Activated effector memory CD4-positive, alpha-beta T cell treated with anti-CD3 and anti-CD28 coated beads, Interleukin-2, amount 50 U/mL, for 16 hours (primary cell): Measurements from ENCODE around the gene ROMO1.
"Not testable (repeated sequence)": the region's sequence is repeated elsewhere in the genome, so short reads cannot be mapped to it uniquely, and the experiment has no call there.

Source experiments
- DNase-seq: peaks from one replicate; pipeline ENCODE4 v3.0.0-alpha.2; 2020

Gene ROMO1

DNA sequence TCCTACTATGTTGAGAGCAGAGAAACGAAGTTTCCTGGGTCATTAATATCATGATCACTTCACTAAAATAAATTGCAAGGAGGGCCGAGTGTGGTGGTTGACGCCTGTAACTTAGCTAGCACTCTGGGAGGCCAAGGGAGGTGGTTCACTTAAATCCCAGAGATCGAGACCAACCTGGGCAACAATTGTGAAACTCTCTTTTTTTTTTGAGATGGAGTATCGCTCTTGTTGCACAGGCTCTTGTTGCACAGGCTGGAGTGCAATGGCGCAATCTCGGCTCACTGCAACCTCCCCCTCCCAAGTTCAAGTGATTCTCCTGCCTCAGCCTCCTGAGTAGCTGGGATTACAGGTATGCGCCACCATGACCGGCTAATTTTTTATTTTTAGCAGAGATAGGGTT, 13.9 kb downstream of the ROMO1 start:
- DNase-seq = peak; percentile 34

DNA sequence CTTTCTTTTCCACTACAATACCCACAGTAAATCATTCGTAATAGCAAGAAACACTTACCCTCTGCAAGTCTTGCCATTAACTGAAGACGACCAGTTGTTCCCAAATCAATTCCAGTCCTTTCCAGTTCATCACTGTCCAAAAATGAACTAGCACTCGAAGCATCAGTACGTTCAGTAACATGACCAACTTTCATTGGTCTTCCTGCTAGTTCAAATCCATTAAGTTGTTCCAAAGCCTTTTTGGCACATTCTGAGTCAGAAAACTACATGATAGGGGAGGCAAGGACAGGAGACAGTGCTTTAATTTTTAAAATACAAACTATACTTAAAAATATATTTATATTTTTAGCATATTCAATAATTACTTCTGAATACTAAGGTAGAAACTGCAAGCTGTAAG, 14.9 kb downstream of the ROMO1 start:
- DNase-seq = no peak

DNA sequence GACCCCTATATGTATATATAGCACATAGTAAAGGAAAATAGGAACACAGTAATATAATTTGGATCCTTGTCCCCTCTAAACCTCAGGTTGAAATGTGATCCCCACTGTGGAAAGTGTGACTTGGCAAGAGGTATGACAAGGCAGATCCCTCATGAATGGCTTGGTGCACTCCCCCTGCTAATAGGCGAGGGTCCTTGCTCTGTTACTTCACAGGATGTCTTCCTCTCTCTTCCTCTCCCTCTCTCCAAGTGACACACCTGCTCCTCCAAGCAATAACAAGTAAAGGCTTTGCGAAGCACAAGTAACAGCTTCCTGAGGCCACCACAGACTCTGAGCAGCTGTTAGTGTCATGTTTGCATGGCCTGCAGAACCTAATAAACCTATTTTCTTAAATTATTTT, 16.4 kb downstream of the ROMO1 start:
- peak; percentile 53 for DNase-seq

DNA sequence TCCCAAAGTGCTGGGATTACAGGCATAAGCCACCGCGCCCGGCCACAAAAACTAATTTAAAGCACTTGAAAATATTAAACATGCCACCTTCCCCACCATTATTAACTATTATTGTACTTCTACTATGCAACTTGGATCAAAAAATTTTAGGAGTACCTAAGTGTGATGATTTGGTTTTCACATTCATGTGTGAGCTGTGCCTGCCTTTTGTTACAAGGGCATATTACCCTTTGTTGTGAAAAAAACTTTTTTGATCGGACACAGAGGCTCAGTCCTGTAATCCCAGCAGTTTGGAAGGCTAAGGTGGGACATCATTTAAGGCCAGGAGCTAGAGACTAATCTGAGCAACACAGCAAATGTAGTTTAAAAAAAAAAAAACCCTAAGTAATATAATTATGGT, 17.1 kb downstream of the ROMO1 start:
- no peak for DNase-seq

DNA sequence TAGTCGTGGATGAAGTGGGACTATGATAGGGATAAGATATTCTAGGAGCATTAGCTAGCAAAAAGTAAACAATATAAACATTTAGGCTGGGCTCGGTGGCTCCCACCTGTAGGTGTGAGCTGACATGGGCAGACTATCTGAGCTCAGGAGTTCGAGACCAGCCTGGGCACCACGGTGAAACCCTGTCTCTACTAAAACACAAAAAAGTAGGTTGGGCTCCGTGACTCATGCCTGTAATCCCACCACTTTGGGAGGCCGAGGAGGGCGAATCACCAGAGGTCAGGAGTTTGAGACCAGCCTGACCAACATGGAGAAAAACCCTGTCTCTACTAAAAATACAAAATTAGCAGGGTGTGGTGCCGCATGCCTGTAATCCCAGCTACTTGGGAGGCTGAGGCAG, 19.1 kb downstream of the ROMO1 start:
- peak; percentile 60 for DNase-seq

DNA sequence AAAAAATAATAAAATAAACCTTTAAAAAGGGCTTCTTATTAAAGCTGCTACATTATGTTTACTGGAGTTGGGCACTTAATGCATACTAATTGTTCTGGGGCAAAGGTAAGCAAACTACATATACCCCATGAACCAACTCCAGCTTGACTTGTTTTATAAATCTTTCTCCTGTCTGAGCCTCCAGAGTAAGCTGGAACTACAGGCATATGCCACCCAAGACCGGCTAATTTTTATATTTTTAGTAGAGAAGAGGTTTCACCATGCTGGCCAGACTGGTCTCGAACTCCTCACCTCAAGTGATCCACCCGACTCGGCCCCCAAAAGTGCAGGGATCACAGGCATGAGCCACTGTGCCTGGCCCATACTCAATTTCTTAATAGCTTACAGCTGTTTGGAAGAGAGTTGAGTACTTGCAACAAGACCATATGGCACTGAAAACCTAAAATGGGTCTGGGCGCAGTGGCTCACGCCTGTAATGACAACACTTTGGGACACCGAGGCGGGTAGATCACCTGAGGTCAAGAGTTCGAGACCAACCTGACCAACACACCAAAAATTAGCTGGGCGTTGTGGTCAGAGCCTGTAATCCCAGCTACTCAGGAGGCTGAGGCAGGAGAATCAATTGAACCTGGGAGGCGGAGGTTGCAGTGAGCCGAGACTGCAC, 19.9 kb downstream of the ROMO1 start:
- DNase-seq = peak; percentile 60

DNA sequence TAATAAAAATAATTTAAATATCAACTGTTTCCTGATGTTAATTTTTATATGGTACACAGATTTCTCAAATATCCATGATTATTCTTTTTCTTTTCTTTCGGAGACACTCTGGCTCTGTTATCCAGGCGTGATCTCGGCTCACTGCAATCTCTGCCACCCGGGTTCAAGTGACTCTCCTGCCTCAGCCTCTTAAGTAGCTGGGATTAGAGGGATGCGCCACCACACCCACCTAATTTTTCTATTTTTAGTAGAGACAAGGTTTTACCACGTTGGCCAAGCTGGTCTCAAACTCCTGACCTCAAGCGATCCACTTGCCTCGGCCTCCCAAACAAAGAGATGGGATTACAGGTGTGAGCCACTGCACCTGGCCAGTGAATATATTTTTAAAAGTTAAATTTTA, 20.5 kb downstream of the ROMO1 start:
- DNase-seq = peak; percentile 55

DNA sequence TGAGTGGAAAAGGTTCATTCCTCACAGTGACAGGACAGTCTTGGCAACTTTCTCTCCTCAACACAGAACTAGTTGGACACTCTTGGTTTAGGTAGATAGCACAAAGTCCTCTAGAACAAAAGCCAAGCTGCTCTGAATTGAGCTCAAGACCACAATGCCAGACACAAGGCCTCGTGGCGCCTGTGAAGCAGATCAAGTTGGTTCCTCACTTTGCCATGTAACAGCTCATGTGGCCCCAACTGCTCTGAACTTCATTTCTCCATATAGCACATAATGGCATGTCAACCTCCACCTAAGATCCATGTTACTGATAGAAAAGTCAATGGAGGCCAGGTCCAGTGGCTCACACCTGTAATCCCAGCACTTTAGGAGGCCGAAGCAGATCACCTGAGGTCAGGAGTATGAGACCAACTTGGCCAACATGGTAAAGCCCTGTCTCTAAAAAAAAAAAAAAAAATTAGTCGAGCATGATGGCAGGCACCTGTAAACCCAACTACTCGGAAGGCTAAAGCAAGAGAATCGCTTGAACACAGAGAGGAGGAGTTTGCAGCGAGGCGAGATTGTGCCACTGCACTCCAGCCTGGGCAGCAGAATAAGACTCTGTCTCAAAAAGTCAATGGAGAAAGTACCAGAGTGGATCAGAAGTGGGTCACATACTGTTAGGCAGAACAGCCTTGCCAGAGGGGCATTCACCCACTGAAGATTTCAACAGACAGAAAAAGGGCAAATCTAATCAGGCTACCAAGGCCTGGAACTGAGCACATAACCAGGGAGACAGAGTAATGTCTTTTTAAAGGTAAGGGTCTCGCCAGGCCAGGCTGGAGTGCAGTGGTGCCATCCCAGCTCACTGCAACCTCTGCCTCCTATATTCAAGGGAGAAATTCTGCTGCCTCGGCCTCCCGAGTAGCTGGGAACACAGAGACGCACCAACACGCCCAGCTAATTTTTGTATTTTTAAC, 21.2 kb downstream of the ROMO1 start:
- peak; percentile 30 for DNase-seq

DNA sequence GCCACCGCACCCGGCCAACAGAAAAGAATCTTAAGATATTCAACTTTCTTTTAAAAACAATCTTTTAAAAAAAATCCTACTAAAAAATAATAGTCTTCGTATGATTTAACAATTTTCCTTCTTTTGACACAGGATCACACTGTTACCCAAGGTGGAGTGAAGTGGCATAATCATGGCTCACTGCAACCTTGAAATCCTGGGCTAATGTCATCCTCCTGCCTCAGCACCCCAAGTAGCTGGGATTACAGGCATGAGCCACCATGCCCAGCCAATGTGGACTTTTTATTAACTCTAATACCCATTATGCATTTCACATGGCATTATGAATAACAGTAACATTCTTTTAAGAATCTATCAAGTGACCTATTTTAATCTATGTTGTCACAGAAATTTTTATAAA, 22.0 kb downstream of the ROMO1 start:
- no peak for DNase-seq

DNA sequence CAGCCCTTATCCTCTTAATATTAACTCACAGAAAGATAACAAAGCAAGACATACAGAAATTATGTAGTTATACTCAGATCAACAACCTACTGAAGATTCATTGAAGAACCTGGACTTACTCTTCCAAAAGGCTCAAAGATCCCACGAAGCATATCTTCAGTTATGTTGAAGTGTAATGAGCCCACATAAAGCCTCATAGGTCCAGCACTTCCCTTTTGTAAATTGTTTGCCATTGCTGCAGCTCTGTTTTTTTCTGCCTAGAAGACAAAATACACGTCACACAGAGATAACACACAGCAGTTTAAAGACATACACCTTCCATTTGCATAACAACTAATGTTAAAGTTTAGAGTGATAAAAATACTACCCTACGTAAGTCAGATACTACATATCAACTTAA, 22.4 kb downstream of the ROMO1 start:
- DNase-seq = no peak

DNA sequence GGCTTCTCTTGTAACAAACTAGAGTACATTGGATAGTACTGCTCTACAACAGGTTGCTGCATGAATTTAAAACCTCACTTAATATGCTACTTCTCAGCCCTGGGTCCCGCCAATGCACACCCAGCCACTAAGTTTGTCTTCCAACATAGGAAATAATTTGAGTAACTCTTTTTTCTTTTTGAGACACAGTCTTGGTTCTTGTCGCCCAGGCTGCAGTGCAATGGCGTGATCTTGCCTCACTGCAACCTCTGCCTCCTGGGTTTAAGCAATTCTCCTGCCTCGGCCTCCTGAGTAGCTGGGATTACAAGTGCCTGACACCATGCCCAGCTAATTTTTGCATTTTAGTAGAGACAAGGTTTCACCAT, 24.1 kb downstream of the ROMO1 start:
- DNase-seq = not testable (repeated sequence)

DNA sequence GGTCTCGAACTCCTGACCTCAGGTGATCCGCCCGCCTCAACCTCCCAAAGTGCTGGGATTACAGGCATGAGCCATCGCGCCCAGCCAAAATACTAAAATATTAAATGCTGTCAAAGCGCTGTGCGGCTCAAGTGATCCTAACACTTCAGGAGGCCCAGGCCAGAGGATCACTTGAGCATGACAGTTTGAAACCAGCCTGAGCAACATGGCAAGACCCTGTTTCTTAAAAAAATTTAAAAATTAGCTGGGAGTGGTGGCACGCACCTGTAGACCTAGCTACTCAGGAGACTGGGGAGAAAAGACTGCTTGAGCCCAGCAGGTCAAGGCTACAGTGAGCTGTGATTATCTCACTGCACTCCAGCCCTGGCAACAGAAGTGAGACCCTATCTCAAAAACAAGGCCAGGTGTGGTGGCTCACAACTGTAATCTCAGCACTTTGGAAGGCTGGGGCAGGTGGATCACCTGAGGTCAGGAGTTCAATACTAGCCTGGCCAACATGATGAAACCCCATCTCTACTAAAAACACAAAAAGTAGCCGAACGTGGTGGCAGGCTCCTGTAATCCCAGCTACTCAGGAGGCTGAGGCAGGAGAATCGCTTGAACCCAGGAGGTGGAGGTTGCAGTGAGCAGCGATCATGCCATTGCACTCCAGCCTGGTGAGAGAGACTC, 24.6 kb downstream of the ROMO1 start:
- DNase-seq = not testable (repeated sequence)

DNA sequence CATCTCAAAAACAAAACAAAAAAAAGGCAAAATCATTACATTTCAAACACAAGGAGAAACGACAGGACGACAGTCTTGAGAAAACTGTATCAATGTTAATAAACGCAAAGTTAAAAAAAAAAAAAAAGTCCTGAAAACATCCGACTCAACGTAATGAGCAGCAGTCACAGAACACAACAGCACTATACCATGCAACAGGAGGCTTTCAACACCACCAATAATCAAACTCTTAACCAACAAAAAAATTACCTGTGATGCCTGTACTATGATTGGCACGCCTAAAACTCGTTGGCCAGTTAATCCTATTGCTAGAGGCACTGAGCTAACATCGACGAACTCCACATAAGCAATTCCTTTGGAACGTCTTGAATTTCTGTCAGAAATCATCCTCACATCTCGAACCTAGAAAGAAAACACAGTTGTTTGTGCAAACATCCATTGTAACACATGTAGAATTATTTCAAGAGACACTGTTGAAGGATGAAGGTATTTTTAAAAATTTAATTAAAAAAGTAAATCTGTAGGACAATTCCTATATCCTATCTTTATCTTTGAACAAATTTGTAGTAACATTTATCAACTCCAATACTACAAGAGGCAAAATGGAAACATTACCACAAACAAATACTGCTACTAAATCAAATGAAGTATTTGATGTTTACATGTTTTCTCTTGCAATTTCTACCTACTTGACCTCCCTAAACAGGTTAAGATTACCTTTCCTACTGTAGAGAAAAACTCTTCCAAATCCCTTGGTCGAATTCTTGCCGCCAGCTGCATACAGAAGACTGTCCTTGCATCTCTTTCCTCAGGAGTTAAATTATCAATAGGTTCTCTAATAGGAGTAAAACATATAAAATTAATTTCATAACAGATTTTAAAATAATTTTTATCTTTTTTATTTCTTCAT, 25.4 kb downstream of the ROMO1 start:
- DNase-seq = no peak

DNA sequence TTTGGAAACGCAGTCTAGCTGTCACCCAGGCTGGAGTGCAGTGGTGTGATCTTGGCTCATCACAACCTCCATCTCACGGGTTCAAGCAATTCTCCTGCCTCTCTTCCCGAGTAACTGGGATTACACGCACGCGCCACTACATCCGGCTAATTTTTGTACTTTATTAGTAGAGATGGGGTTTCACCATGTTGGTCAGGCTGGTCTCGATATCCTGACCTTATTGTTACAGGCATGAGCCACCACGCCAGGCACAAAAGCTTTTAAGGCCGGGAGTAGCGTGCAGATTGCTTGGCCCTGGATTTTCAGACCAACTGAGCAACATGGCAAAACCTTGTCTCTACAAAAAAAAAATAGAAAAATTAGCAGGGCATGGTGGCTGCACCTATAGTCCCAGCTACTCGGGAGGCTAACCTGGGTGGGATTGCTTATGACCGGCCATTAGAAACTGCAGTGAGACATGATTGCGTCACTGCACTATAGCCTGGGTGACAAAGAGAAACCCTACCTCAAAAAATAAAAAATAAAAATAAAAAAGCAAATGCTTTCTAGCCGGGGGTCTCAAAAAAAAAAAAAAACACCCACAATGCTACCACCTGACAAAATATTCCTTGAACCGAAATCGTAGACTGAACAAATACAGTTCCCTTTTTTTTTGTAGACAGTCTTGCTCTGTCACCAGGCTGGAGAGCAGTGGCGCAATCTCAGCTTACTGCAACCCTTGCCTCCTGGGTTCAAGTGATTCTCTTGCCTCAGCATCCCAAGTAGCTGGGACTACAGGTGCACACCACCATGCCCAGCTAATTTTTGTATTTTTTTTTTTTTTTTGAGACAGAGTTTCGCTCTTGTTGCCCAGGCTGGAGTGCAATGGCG, 27.9 kb downstream of the ROMO1 start:
- DNase-seq = no peak

DNA sequence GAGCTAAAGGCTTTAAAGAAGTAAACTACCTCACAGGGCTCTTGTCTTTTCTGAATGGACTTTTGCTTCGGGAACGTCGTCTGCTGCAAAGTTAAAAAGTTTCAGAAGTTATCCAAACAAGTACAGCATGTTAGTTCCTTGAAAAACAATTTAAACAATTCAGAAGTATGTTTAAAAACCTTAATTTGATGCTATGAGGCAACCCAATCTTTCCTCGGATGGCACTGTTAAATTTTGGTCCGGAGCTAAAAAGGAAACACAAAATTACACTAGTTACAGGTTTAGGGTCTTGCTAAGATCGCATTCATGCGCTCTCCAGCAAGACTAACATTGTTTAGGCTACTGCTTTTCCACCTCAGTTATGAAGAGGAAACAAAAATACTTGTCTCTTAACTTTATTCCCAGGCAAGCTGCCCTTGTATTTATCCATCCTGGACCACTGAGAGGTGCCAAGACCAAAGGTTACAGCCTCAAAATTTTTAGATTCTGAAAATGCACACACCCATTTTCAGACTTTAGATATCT, 30.1 kb downstream of the ROMO1 start:
- DNase-seq = no peak

DNA sequence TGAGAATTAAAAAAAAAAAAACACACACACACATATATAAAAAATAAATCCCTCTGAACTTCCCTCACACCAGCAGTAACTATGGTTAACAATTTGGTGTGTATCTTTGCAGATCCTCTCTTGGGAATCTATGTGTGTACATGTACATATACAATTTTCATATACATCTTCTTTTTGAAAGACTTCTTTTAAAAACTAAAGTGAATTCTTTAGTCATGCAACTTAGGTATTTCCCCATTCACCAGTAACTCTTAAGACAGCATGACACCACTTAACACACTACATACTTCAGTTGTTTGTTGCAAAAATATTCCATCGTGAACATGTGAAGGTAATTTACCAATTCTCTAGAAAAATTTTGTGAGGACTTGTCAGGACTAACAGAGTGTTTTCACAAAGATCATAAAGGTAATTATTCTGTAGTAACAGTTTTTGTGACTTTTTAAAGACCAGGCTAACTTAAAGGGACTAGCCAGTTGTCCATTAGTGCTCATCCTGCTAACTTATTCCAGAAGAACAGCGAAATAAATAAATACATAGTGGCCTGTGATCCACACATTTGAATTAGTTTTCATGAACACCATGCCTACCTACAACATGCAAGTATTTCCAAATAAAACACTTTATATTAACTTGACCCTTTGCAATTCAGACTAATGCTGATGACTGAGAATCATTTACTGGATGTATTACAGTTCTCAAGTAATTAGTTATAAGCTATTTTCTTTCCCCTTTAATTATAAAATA, 30.8 kb downstream of the ROMO1 start:
- DNase-seq = no peak

DNA sequence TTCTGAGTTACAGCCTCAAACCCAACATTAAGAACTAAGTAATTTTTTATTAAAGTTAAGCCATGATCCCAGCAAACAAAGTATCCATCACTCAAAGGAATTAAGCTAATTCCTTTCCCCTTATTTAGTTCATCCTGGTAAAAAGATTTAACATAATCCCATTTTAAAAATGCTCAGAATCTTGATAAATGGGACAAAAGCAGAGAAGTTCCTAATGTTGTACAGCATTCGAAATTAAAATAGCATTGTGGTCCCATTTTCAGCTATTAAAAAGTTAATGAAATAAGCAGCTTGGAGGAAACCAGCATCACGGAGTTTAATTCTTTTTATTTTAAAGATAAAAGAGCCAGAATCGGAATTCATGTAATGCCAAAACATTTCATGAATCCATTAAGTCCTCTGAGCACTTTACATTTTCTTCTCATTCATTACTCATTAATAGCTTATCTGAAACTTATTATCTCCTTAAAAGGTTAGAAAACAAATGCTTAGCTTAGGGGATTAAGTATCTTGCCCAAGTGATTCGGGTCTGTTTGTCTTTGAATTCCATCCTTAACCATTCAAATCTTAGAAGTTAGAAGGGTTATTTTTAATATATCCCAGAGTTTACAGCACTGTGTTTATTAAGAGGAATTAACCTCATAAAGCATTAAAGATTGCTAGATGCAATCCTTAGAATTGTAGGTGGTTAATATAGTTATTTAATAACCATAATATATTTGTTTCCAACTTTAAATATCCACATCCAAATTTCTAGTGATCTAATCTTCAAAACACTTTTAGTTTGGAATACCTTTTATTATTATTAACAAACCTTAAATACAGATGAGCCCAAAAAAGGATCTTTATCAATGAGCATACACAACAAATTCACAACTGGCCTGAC, 31.6 kb downstream of the ROMO1 start:
- no peak for DNase-seq

DNA sequence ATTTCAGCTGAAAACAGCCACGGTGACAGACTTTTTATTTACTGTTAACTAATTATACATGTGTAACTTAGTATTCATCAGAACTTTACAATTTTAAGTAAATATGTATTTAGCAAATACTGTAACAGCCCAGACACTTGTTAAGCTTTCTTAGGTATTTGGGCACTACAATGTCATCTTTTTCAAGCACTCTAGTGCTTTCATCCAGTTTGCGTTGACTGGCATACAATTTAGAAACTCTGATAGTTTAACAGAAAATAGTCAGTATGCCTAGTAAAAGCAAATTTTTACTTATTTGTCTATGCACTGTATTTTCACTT, 32.2 kb downstream of the ROMO1 start:
- DNase-seq = no peak

DNA sequence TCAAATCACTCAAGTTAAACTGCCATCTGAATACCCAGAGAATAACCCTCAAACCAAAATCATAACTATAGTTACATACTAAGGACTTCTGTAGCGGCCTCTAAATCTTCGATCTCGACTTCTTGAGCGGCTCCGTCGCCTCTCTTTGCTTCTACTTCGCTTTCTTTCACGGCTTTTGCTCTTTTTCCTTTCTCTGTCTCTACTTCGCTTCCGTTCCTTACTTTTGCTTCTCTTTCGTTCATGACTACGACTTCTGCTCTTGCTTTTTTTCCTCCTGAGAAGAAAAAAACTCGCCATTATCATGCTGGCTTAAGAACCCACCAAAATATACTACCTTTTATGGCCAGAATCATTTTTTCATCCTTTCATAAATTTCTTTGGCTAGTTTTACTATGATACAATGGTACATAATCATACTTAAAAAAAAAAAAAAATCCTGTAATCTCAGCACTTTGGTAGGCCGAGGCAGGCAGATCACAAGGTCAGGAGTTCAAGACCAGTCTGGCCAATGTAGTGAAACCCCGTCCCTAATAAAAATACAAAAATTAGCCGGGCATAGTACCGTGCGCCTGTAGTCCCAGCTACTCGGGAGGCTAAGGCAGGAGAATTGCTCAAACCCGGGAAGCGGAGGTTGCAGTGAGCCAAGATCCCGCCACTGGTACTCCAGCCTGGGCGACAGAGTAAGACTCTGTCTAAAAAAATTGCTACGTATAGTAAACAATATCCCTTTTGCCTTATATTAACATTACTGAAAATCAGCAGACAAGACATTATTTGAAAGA, 32.8 kb downstream of the ROMO1 start:
- DNase-seq = no peak
